SK-N-SH (cell line): ENCODE measurements around the gene SLX4IP.

ENCODE experiments used
- CTCF ChIP-seq: fragments of 200-600 bp; sonication (generic); IDR thresholded peaks from 2 replicates; pipeline ENCODE4 v1.6.1; 2017; ENCODE audit warnings: antibody characterized with exemption, mild to moderate bottlenecking, moderate library complexity
- POLR2AphosphoS5 ChIP-seq: IDR thresholded peaks from 2 replicates; pipeline ENCODE4 v1.6.1; 2012; ENCODE audit warnings: low read depth, low read length
- YY1 ChIP-seq: IDR thresholded peaks from 2 replicates; pipeline ENCODE4 v1.4.0; 2012; ENCODE audit warnings: low read depth, mild to moderate bottlenecking

DNA sequence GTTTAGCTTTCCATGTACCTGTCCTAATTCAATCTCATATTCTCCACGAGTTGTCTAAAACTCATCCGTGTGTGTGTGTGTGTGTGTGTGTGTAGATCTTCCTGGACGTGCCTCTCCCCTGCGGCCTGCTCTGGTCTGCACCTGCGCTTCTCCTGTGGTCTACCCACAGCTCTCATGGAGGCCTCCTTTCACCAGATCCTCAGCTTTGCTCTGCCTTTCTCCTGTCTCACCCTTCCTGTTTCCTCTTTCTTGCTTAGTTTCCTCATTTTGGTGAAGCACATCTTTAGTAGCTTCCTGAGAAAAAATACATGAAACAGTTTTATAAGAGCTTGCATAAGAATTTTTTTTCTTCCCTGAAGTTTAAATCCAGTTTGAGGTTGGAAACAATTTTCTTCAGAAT lies 18.1 kb downstream of the SLX4IP start:
- no peak for TF ChIP-seq CTCF
- no peak for TF ChIP-seq POLR2AphosphoS5
- no peak for TF ChIP-seq YY1
